T-helper 2 cell (primary cell): ENCODE measurements around the gene PLEKHA8.

Source experiments
- DNase-seq, 5 experiments: peaks; one replicate each; pipeline versions ENCODE4 v3.0.0 to v3.0.0-alpha.2; 2012 to 2022

Gene PLEKHA8

DNA sequence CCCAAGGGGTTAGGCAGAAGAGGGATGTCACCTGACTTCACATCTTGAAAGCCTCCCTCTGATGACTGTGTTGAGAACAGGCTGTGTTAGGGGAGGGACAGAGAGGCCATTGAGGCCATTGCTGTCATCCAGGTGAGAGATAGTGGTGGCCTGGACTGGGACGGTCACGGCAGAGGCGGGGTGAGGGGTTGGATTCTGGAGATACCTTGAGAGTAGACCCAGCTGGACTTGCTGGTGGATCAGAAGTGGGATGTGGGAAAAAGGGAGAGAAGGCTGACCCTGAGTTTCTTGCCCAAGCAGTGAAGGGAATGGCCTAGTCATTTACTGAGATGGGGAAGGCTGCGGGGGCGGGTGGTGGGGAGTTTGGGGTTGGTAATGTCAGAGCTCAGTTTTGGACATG, 120.2 kb downstream of the PLEKHA8 start:
- DNase-seq: no peak

DNA sequence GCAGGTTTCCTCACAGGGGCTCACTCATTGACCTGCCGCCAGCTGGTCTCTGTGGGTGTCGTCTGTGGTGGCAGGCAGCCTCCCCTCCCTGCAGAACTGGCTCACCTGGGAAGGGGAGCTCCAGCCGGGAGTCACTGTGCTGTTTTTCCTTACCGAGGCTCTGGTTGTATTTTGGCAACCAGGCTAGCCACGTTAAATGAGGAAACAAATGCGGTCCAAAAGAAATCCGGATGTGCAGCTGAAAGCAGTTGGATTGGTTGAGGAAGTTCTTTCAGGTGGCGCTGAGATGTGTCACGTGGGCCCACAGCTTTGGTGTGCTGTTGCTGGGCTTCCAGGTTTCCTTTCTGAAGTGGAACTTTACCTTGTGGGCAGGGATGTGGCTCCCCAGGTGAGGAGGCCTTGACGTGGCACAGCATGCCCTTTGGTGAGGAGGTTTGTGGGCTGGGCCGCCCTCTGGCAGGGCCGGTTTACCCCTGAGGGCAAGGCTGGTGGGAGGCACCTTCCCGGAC, 120.8 kb downstream of the PLEKHA8 start:
- peak in 3 of 5 experiments; percentile 9 to 34 (median 17) for DNase-seq

- DNase-seq: no peak
Observed at GRCh38 chr7:30149640-30150272, 121.5 kb downstream of the PLEKHA8 start.

DNA sequence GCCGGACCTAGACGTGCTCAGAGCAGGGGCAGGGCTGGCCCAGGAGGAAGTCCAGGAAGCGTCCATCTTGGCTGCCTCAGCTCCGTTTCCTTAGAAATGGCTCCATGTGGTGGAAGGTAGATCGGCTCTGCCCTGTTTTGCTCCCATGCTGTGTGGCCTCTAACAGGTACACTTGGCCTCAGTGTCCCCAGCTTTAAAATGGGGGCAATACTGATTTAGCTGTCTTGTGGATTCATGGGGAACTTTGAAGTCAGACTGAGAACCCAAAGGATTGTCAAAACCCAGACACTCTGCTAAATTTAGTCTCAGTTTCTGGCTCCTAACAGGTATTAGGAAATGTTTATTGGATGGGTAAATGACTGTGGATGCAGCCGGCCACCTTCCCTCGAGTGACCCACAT, 122.5 kb downstream of the PLEKHA8 start:
- no peak for DNase-seq

DNA sequence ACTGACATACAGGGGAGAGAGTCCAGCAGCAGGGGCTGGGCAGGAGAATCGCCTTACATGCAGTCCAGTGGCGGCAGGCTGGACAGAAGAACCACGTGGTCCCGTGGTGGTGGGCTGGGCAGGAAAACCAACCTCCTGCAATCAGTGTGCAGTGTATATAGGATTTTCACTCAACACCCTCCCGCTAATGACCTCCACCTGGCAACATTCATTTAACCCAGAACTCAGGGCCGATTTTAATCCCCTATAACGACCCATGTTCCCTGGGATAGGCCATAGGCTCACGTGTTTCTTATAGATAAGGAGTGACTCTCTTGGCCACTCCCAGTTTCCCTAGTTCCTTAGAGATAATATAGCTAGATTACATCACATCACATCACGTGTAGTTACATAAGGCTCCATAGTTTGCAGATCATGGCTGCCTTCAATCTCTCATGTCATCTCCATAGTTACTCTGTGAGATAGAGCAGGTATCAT, 125.9 kb downstream of the PLEKHA8 start:
- DNase-seq: no peak

- DNase-seq: no peak
Observed at GRCh38 chr7:30155481-30155880, 127.3 kb downstream of the PLEKHA8 start.

DNA sequence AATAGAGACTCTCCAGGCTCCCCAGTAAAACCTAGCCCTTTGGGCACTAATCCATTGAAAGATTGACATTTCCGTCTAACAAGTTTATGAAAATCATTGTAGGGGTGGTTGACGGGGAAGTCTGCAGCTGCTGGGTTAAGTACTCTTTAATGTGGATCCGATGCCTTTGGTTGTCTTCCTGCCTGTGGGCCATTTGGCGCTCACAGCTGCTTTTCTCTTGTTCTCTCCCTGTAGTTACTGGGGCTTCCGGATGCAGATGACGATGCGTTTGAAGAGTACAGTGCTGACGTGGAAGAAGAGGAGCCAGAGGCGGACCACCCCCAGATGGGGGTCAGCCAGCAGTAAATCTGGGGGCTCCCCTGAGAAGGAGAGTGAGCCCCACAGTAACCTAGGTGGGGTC, 129.0 kb downstream of the PLEKHA8 start:
- peak in 1 of 5 experiments; percentile 52 for DNase-seq

DNA sequence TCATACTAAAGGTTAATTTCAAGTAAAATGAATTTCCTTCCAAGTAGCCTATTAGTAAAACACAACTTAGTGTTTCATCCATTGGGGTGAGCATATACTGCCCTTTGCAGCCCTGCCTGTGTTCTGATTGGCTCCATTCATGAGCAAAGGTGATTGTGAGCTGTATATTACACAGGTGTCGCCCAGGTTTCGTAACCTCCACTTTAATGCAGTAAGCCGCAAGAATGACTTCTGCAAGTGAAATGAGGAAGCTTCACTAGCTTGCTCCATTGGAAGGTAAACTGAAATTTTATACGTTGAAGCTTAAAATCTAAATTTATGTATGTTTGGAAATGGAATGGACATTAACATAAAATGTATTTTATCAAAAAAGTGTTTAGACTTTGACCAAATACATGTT, 131.0 kb downstream of the PLEKHA8 start:
- no peak for DNase-seq

GRCh38 chr7:30159698-30160143, 131.5 kb downstream of the PLEKHA8 start:
- peak in 1 of 5 experiments; percentile 52 for DNase-seq

- DNase-seq: no peak
Observed at GRCh38 chr7:30160329-30160728, 132.1 kb downstream of the PLEKHA8 start.

DNA sequence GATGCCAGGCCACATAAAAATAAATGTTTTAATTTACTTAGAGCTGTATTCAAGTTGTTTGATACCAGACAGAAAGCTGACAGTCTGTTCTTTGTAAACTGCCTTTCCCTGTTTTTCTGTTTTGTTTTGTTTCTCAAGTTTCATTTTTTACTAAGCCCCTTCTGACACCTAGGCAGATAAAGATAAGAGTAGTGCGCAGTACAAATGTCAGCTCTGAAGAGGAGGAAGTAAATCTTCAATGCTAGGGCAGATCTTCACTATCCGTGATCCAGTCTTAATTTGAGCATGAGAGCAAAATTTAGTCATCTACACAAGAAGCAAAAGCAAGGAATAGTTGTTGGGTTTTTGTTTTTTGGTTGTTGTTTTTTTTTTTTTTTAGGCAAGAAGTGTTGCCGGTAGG, 133.9 kb downstream of the PLEKHA8 start:
- peak in 1 of 5 experiments; percentile 22 for DNase-seq

- peak in 1 of 5 experiments; percentile 35 for DNase-seq
Observed at GRCh38 chr7:30162622-30163124, 134.5 kb downstream of the PLEKHA8 start.

DNA sequence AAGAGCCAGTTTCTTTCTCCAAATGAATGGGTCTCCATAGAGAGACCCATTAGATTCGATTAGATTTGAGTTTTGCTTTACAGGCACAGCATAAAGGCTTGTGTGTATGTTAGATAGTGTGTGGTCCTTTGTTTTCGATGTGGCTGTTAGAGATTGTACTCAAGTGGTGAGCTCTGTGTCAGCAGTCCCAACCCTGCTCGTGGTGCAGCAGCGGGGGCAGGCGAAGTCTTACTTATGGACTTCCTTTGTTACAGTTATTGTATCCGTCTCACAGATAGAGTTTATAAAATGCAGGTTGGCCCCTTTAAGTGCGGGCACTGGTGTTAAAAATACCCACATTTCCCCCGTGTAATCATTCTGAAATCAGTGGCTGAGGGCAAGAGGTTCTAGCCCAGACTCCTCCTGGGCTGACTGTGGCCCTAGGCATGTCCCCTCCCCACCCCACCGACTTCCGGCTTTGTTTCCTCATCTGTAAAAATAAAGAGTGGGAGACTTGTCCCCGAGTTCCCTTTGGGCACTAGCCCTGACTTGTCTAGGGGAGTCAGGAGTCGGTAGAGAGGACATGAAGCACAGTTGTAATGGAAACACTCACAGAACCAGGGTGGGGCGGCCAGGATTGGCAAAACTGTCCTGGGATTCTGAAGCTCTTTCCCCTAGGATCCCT, 135.2 kb downstream of the PLEKHA8 start:
- peak in 2 of 5 experiments; percentile 38 to 66 for DNase-seq

DNA sequence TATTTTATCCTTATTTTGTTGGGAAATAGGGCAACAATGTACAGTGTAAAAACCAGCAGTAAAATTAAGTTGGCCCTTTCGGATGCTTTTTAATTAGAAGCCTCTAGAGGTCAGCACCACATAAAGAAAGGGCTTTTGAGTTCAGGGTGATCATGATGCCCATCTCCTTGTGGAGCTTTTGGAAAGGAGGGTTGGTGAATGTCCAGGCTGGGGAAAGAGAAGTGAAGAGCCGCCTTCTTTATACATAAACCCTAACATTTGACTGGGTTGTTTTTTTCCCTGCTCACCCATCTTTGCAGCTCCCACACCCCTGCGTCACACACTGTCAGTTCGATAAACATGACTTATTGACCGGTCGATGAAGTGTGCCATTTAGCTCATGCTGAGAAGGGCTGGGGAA, 136.4 kb downstream of the PLEKHA8 start:
- DNase-seq: peak in 1 of 5 experiments; percentile 26

- DNase-seq: no peak
Observed at GRCh38 chr7:30165590-30165989, 137.4 kb downstream of the PLEKHA8 start.

DNA sequence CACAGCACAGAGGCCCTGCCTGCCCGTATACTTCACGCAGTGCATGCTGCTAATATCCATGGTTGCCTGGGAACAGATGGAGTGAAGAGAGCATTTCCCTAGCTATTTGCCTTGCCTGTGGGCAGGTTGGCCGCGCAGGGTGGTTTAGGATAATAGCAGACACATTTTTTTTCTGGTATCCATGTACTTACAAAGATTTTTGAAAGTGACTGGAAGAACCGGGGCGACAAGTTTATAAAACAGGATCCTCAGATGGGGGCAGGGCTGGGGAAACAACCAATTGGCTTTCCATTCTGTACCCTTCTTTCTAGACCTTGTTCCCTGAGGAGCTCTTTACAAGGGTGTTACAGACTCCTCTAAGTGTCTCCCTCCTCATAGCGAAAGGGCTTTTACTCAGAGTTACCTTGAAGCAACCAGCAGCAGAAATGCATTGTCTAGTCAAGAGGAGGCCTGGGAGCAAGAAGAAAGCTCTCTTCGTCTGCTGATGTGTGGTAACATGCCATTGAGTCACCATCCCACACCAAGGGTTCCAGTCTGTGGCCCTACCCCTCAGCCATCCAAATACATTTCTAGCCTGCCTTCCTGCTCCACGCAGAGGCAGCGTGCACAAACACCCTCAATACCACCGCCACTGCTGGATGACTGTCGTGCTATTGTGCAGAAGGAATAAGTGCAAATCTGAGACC, 138.1 kb downstream of the PLEKHA8 start:
- DNase-seq: no peak

- no peak for DNase-seq
Observed at GRCh38 chr7:30166841-30167235, 138.6 kb downstream of the PLEKHA8 start.

GRCh38 chr7:30167901-30168300, 139.7 kb downstream of the PLEKHA8 start:
- DNase-seq: no peak

DNA sequence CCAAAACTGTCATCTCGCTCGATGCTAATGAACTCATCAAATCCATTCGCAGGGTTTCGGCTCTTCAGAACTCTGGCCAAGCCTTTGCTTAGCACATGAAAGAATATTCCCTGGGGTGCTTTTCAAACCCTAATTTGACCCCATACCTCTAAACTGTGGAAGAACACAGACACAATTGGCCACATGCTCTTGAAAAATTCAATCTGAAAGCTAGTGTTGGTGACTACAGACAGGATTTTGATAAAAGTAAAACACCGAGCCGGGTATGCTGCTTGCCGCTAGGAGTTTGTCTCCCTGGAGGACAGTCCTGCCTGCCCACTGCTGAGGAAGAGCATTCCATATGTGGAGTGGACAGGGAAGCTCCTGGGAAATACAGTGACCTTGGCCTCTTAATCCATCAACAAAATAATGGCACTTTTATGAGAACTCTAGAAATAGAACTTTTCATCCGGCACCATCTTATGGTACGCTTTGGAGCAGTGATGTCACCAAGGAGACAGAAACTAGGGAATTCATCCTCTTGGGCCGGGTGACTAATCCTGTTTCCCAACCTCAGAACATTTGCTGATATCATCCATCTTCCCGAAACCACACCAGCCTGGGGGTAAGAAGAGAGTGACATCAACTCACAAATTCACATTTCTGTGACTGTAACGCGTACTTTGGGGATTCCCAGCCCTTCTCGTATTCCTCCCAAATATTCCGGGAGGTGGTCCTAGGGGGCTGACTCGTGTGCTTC, 140.8 kb downstream of the PLEKHA8 start:
- DNase-seq: no peak

GRCh38 chr7:30169579-30169978, 141.4 kb downstream of the PLEKHA8 start:
- no peak for DNase-seq

DNA sequence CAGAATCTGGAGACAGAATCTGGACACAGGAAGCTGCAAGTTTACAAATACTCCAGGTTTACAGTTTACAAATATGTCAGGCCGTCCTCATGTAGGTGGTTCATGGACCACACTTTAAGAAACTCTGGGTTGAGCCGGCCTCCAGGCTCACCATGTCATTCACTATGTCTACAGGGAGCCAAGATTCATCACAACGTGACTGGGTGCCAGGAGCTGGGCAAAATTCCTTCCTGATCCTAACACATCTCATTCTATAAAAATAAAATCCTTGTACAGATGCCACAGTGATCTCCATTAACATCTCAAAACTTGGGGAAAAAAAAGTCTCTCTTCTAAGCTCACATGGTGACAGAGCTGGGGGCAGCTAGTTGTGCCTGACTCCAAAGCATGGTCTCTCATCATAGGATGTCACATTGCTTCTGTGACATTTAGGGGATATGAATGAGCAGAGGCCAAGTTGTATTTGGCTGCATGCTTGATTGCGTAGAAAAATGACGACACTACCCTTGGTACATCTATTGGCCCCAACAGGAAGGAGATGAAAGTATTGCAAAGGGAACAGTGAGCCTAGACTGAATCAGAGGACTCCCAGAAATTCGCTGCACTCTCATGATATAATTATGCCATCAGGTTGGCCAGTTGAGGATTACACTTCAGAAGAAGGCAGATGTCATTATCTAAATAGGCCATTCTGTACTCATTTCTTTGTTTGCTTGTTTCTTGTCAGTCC, 142.4 kb downstream of the PLEKHA8 start:
- DNase-seq: no peak
